Vagina (tissue), 2 donors: ENCODE results near the gene BCAS4. TPM values are rescaled to one million over a fixed set of nuclear protein-coding genes. Genes with fewer than 3 reads are reported as not detected.

Experiments used
- DNase-seq, 2 donors: peaks; one replicate each; pipeline ENCODE4 v3.0.0-alpha.2; 2017; ENCODE audit errors: extremely low spot score in 2 of 2
- H3K27ac ChIP-seq: fragments of 200-600 bp; sonication (generic); one replicate; pipeline ENCODE4 v1.5.1; 2019
- H3K27me3 ChIP-seq: fragments of 200-600 bp; sonication (generic); one replicate; pipeline ENCODE4 v1.5.1; 2019
- H3K36me3 ChIP-seq, 2 donors: fragments of 200-600 bp; sonication (generic); one replicate each; pipeline ENCODE4 v1.5.1; 2017 to 2019
- H3K4me1 ChIP-seq: fragments of 200-600 bp; sonication (generic); one replicate; pipeline ENCODE4 v1.5.1; 2019
- H3K4me3 ChIP-seq, 2 donors: fragments of 200-600 bp; sonication (generic); 1 replicate in 1 of 2; 2 replicates in 1 of 2; pipeline ENCODE4 v1.5.1; 2016 to 2019
- H3K9me3 ChIP-seq: fragments of 200-600 bp; sonication (generic); one replicate; pipeline ENCODE4 v1.5.1; 2019
- POLR2A ChIP-seq, 2 donors: fragments of 450-650 bp; IDR thresholded peaks; one replicate each; pipeline ENCODE4 v1.6.1; 2017; ENCODE audit warnings: antibody characterized with exemption in 2 of 2, mild to moderate bottlenecking in 2 of 2, moderate library complexity in 2 of 2
- POLR2AphosphoS5 ChIP-seq, 2 donors: sonication (generic); formaldehyde crosslinking; IDR thresholded peaks; one replicate each; pipeline ENCODE4 v1.9.0; 2017; ENCODE audit warnings: antibody characterized with exemption in 2 of 2, mild to moderate bottlenecking in 2 of 2, low read depth in 1 of 2; ENCODE audit not compliant: insufficient read depth in 1 of 2
- intact Hi-C: fragments of 100-400 bp; cut with DNase I; formaldehyde crosslinking; loops from one replicate; pipeline ENCODE4 v1.15.1; 2023
- total RNA-seq: library from RNA; depleted of rRNA; stranded (reverse); fragments of >200 nt; gene quantifications from one replicate; pipeline ENCODE4 v1.2.3, GENCODE V29; 2016
- TF ChIP-seq, protein P1 (sequence below), 3 experiments: fragments of 450-650 bp in 2 of 3; fragments of 200-600 bp in 1 of 3; sonication (generic) in 1 of 3; IDR thresholded peaks; one replicate each; pipeline ENCODE4 v1.5.1; 2017 to 2019; ENCODE audit warnings: antibody characterized with exemption in 3 of 3, mild to moderate bottlenecking in 2 of 3, moderate library complexity in 2 of 3

The BCAS4 gene
- total RNA-seq, 1 donor from 2014 or later = 1.7 TPM

DNA sequence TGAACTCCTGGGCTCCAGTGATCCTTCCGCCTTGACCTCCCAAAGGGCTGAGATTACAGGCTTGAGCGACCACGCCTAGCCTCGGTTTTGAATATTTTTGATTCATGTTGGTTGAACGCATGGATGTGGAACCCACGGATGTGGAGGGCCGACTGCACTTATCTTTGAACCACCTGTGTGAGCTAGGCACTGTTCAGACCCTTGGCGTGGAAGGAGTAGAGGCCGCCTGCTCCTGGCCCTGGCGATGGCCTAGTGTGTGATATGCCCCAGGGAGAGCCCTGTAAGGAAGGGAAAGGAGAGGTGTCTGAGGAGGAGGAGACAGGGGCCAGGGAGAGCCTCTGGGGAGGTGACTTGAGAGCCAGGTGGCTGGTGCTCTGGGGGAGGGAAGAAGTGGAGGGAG, 64.3 kb downstream of the BCAS4 start:
- peaks cover 12% of the 10 kb centered on the region for H3K4me1 ChIP-seq
- intact Hi-C loops = no loop called here
- no peaks in the 10 kb centered on the region for H3K27me3 ChIP-seq
- H3K27ac ChIP-seq = no peak overlapping the region
- TF ChIP-seq POLR2AphosphoS5 (IDR thresholded peaks at IDR 0.05; ENCODE audit: insufficient read depth in 1 of 2, low read depth in 1 of 2) (no peak), POLR2A (IDR thresholded peaks at IDR 0.05) (no peak)
- TF ChIP-seq, protein P1, sequence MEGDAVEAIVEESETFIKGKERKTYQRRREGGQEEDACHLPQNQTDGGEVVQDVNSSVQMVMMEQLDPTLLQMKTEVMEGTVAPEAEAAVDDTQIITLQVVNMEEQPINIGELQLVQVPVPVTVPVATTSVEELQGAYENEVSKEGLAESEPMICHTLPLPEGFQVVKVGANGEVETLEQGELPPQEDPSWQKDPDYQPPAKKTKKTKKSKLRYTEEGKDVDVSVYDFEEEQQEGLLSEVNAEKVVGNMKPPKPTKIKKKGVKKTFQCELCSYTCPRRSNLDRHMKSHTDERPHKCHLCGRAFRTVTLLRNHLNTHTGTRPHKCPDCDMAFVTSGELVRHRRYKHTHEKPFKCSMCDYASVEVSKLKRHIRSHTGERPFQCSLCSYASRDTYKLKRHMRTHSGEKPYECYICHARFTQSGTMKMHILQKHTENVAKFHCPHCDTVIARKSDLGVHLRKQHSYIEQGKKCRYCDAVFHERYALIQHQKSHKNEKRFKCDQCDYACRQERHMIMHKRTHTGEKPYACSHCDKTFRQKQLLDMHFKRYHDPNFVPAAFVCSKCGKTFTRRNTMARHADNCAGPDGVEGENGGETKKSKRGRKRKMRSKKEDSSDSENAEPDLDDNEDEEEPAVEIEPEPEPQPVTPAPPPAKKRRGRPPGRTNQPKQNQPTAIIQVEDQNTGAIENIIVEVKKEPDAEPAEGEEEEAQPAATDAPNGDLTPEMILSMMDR (IDR thresholded peaks at IDR 0.05) = no peak
- H3K4me3 ChIP-seq = no peak overlapping the region
- H3K36me3 ChIP-seq = no peaks in the 10 kb centered on the region
- no peaks in the 10 kb centered on the region for H3K9me3 ChIP-seq
- DNase-seq = no peak

DNA sequence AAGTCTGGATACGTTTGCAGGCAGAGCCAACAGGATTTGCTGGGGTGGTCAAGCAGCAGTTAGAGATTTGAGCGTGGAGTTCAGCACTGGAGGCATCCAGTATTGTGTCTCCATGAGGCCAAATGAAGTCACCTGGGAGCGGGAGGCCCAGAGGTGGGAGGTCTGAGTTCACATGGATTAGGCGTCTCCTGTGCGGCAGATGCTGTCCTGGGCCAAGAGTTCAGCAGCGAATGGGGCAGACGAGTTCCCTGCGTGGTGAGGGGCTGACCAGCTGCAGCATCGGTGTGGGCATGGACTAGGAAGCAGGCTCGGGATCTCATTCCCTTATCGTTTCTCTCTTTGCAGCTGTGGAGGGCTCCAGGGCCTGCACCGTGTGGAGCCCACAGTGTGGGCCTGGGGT, 66.2 kb downstream of the BCAS4 start:
- Histone ChIP-seq H3K27ac (no peak overlapping the region), H3K9me3 (no peaks in the 10 kb centered on the region), H3K4me1 (peaks cover 5% of the 10 kb centered on the region), H3K36me3 (no peaks in the 10 kb centered on the region), H3K27me3 (no peaks in the 10 kb centered on the region), H3K4me3 (no peak overlapping the region)
- DNase-seq = no peak
- intact Hi-C loops = no loop called here
- TF ChIP-seq, protein P1 (IDR thresholded peaks at IDR 0.05) = no peak
- TF ChIP-seq POLR2A (IDR thresholded peaks at IDR 0.05) = no peak
- TF ChIP-seq POLR2AphosphoS5 (IDR thresholded peaks at IDR 0.05; ENCODE audit: insufficient read depth in 1 of 2, low read depth in 1 of 2) = no peak

DNA sequence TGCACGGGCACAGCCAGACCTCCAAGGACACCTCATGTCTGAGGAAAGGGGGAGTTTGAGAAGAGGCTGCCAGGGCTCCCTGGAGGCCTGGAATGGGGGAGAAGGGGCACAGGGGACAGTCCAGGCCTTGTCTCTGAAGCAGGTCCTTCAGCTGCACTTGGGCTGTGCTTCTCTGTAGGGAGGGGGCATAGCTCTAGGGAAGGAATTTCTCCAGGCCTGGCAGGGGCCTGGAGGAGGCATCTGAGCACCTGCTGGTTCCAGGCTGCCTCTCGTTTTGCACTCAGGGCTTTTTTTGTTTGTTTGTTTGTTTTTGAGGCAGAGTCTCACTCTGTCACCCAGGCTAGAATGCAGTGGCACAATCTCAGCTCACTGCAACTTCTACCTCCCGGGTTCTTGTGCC, 67.7 kb downstream of the BCAS4 start:
- intact Hi-C loops = no loop called here
- TF ChIP-seq POLR2A (IDR thresholded peaks at IDR 0.05) (no peak), POLR2AphosphoS5 (IDR thresholded peaks at IDR 0.05; ENCODE audit: insufficient read depth in 1 of 2, low read depth in 1 of 2) (no peak)
- TF ChIP-seq, protein P1 (IDR thresholded peaks at IDR 0.05) = no peak
- Histone ChIP-seq H3K36me3 (no peaks in the 10 kb centered on the region), H3K4me3 (no peak overlapping the region), H3K4me1 (no peaks in the 10 kb centered on the region), H3K27ac (no peak overlapping the region), H3K9me3 (no peaks in the 10 kb centered on the region), H3K27me3 (no peaks in the 10 kb centered on the region)
- DNase-seq = no peak

DNA sequence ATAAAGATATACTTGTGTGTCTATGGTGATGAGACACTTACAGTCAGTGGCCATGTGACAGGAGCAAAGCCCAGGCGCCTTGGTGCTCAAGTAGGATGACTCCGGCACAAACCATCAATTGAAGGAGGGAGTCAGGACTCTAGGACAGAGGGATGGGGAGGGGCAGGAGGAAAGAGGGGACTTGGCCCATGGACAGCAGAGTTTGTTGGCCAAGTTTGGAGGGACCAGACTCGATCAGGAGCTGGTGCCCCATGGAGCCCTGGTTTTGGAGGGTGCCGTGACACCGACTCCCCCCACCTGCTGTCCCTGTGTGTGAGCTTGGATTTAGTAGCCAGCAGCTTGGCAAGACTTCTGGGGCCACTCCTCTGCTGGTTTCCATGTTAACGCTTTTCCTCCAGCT, 70.3 kb downstream of the BCAS4 start:
- no peaks in the 10 kb centered on the region for H3K4me1 ChIP-seq
- DNase-seq = no peak

DNA sequence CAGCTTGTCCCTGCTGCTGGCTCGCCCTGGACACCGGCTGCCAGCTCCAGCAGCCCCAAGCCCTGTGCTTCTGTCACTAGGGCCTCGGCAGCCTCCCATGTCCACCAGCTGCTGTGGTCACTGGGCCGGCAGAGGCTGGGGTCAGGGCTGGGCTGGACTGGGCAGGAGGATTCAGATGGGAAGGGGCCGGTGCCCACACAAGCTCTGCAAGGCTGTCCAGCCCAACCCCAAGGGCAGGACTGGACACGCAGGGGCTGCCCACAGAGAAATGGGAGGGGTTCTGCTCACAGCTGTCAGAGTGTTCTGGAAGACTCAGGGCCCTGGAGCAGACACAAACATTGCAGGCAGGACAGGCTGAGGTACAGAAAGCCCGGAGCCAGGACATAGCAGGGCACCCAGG, 70.7 kb downstream of the BCAS4 start:
- no peaks in the 10 kb centered on the region for H3K9me3 ChIP-seq
- TF ChIP-seq, protein P1 (IDR thresholded peaks at IDR 0.05) = no peak
- TF ChIP-seq POLR2AphosphoS5 (IDR thresholded peaks at IDR 0.05; ENCODE audit: insufficient read depth in 1 of 2, low read depth in 1 of 2) (no peak), POLR2A (IDR thresholded peaks at IDR 0.05) (no peak)
- intact Hi-C loops = no loop called here
- H3K4me1 ChIP-seq = no peaks in the 10 kb centered on the region
- H3K36me3 ChIP-seq = no peaks in the 10 kb centered on the region
- H3K27ac ChIP-seq = no peak overlapping the region
- no peak overlapping the region for H3K4me3 ChIP-seq
- H3K27me3 ChIP-seq = no peaks in the 10 kb centered on the region
- no peak for DNase-seq

More for the DNA sequence above, 70.3 kb downstream of the BCAS4 start:
- Histone ChIP-seq H3K9me3 (no peaks in the 10 kb centered on the region), H3K36me3 (no peaks in the 10 kb centered on the region), H3K27ac (no peak overlapping the region), H3K27me3 (no peaks in the 10 kb centered on the region), H3K4me3 (no peak overlapping the region)
- TF ChIP-seq, protein P1 (IDR thresholded peaks at IDR 0.05) = no peak
- TF ChIP-seq POLR2A (IDR thresholded peaks at IDR 0.05) (no peak), POLR2AphosphoS5 (IDR thresholded peaks at IDR 0.05; ENCODE audit: insufficient read depth in 1 of 2, low read depth in 1 of 2) (no peak)
- intact Hi-C loops = no loop called here
